H1 (cell line): ENCODE measurements around the gene RUSF1. TPM values are rescaled to one million over a fixed set of nuclear protein-coding genes. Genes with fewer than 3 reads are reported as not detected.
A peak's percentile ranks its signal among the peaks of the same experiment; 100 is the strongest.

Experiments used
- CTCF ChIA-PET: fragments of 300-600 bp; sonication (Branson Sonifier 250); formaldehyde crosslinking; loops from one replicate; lab custom pipeline; 2021; ENCODE audit not compliant: partially characterized antibody; lab: Charles Lee
- POLR2A ChIA-PET: fragments of 300-600 bp; sonication (Branson Sonifier 250); formaldehyde crosslinking; loops from one replicate; lab custom pipeline; 2021; ENCODE audit warnings: inconsistent platforms; ENCODE audit not compliant: partially characterized antibody; lab: Charles Lee
- DNase-seq, 2 experiments: peaks; one replicate each; pipeline versions ENCODE4 v3.0.0 to v3.0.0-alpha.2; 2010 to 2022; ENCODE audit warnings: low spot score in 2 of 2, low read depth in 1 of 2, mixed read lengths in 1 of 2
- FAIRE-seq: peaks from 2 replicates; lab custom pipeline; 2011; peaks lifted over from hg19 to GRCh38; lab: Jason Lieb, UNC
- H2AFZ ChIP-seq: 2 replicates; pipeline ENCODE4 v1.8.1; 2012; ENCODE audit warnings: low read length, inconsistent platforms
- H2AK5ac ChIP-seq: 2 replicates; pipeline ENCODE4 v1.6.1; 2013; ENCODE audit warnings: low read depth, low read length
- H2BK120ac ChIP-seq: replicated peaks from 2 replicates; pipeline ENCODE3; 2013; ENCODE audit warnings: low read depth, low read length, inconsistent platforms
- H2BK12ac ChIP-seq: 2 replicates; pipeline ENCODE4 v1.6.1; 2013; ENCODE audit warnings: low read depth, low read length
- H2BK15ac ChIP-seq: 2 replicates; pipeline ENCODE4 v1.6.1; 2013; ENCODE audit warnings: low read length
- H2BK20ac ChIP-seq: 2 replicates; pipeline ENCODE4 v1.6.1; 2013; ENCODE audit warnings: low read length
- H2BK5ac ChIP-seq: 2 replicates; pipeline ENCODE4 v1.6.1; 2013; ENCODE audit warnings: low read depth, low read length
- H3K14ac ChIP-seq: 2 replicates; pipeline ENCODE4 v1.6.1; 2013; ENCODE audit warnings: inconsistent platforms; ENCODE audit not compliant: insufficient read length
- H3K18ac ChIP-seq: 2 replicates; pipeline ENCODE4 v1.6.1; 2013; ENCODE audit warnings: low read length; ENCODE audit errors: extremely low read depth
- H3K23ac ChIP-seq: 2 replicates; pipeline ENCODE4 v1.6.1; 2013; ENCODE audit warnings: inconsistent platforms; ENCODE audit not compliant: insufficient read length
- H3K23me2 ChIP-seq: 2 replicates; pipeline ENCODE4 v1.6.1; 2013; ENCODE audit warnings: low read depth, low read length
- H3K27ac ChIP-seq: 2 replicates; pipeline ENCODE4 v1.6.1; 2011; ENCODE audit warnings: low read depth, low read length, inconsistent platforms
- H3K27me3 ChIP-seq, 4 experiments: replicated peaks in 1 of 4; 1 replicate in 1 of 4; 2 replicates in 3 of 4; pipeline versions ENCODE4 v1.6.1 to v1.8.1; 2011 to 2013; ENCODE audit warnings: low read length in 3 of 4, mild to moderate bottlenecking in 3 of 4, inconsistent platforms in 2 of 4, mixed read lengths in 2 of 4, moderate library complexity in 1 of 4; ENCODE audit not compliant: control insufficient read depth in 3 of 4, insufficient read depth in 3 of 4; ENCODE audit errors: extremely low read depth in 1 of 4
- H3K36me3 ChIP-seq, 4 experiments: 2 replicates each; pipeline versions ENCODE4 v1.6.1 to v1.8.1; 2011 to 2013; ENCODE audit warnings: mild to moderate bottlenecking in 4 of 4, low read length in 3 of 4, moderate library complexity in 2 of 4, control low read depth in 1 of 4, inconsistent platforms in 1 of 4; ENCODE audit not compliant: insufficient read depth in 4 of 4, control insufficient read depth in 2 of 4
- H3K4ac ChIP-seq: replicated peaks from 2 replicates; pipeline ENCODE3; 2013; ENCODE audit warnings: low read length, low read depth, mixed read lengths, inconsistent platforms; ENCODE audit not compliant: insufficient read length
- H3K4me1 ChIP-seq, 4 experiments: replicated peaks in 1 of 4; 1 replicate in 1 of 4; 2 replicates in 3 of 4; pipeline versions ENCODE4 v1.6.1 to v1.8.1; 2011 to 2013; ENCODE audit warnings: low read length in 3 of 4, inconsistent platforms in 2 of 4, mixed read lengths in 1 of 4; ENCODE audit not compliant: insufficient read depth in 4 of 4, control insufficient read depth in 3 of 4
- H3K4me2 ChIP-seq, 2 experiments: 2 replicates each; pipeline versions ENCODE4 v1.6.1 to v1.8.1; 2011 to 2013; ENCODE audit warnings: low read depth in 2 of 2, low read length in 2 of 2, control low read depth in 1 of 2, inconsistent platforms in 1 of 2, mild to moderate bottlenecking in 1 of 2; ENCODE audit not compliant: insufficient read depth in 1 of 2
- H3K4me3 ChIP-seq, 4 experiments: fragments of 200-600, 300-600 bp in 1 of 4; sonication (generic), shearing (Covaris generic), sonication (Bioruptor Twin) in 1 of 4; 2 replicates each; pipeline versions ENCODE4 v1.5.1 to v1.8.1; 2011 to 2016; ENCODE audit warnings: low read length in 4 of 4, low read depth in 3 of 4, control low read depth in 2 of 4, inconsistent platforms in 2 of 4, mild to moderate bottlenecking in 2 of 4, mixed read lengths in 1 of 4, moderate library complexity in 1 of 4; ENCODE audit not compliant: insufficient read depth in 2 of 4; ENCODE audit errors: extremely low read depth in 1 of 4
- H3K56ac ChIP-seq: replicated peaks from 2 replicates; pipeline ENCODE3; 2013; ENCODE audit warnings: low read depth, mild to moderate bottlenecking, mixed read lengths, low read length, inconsistent platforms; ENCODE audit not compliant: insufficient read length
- H3K79me1 ChIP-seq: 2 replicates; pipeline ENCODE4 v1.6.1; 2013; ENCODE audit warnings: low read depth, low read length, control low read depth
- H3K79me2 ChIP-seq, 2 experiments: 2 replicates each; pipeline versions ENCODE4 v1.6.1 to v1.8.1; 2012 to 2013; ENCODE audit warnings: low read length in 2 of 2, mild to moderate bottlenecking in 2 of 2, inconsistent platforms in 1 of 2; ENCODE audit not compliant: insufficient read depth in 2 of 2, control insufficient read depth in 1 of 2
- H3K9ac ChIP-seq, 4 experiments: replicated peaks in 1 of 4; 1 replicate in 1 of 4; 2 replicates in 3 of 4; pipeline versions ENCODE4 v1.6.1 to v1.8.1; 2011 to 2013; ENCODE audit warnings: low read depth in 3 of 4, low read length in 3 of 4, control low read depth in 2 of 4, mild to moderate bottlenecking in 2 of 4, moderate library complexity in 2 of 4, inconsistent platforms in 1 of 4; ENCODE audit errors: extremely low read depth in 1 of 4
- H3K9me3 ChIP-seq, 2 experiments: 2 replicates each; pipeline versions ENCODE4 v1.6.1 to v1.8.1; 2012 to 2013; ENCODE audit warnings: mild to moderate bottlenecking in 2 of 2, moderate library complexity in 2 of 2, control low read depth in 1 of 2, inconsistent platforms in 1 of 2, low read depth in 1 of 2, low read length in 1 of 2, mixed read lengths in 1 of 2; ENCODE audit not compliant: insufficient read depth in 2 of 2
- H4K20me1 ChIP-seq, 2 experiments: replicated peaks in 1 of 2; 2 replicates each; pipeline versions ENCODE3 to v1.8.1; 2011 to 2013; ENCODE audit warnings: inconsistent platforms in 2 of 2, low read length in 2 of 2, mild to moderate bottlenecking in 1 of 2; ENCODE audit not compliant: insufficient read depth in 2 of 2, control insufficient read depth in 1 of 2
- H4K5ac ChIP-seq: 2 replicates; pipeline ENCODE4 v1.6.1; 2013; ENCODE audit warnings: low read length, low read depth, mixed read lengths, inconsistent platforms; ENCODE audit not compliant: insufficient read length
- H4K8ac ChIP-seq: 2 replicates; pipeline ENCODE4 v1.8.0; 2013; ENCODE audit warnings: mild to moderate bottlenecking, moderate library complexity, low read length, inconsistent platforms; ENCODE audit not compliant: insufficient read depth; ENCODE audit errors: extremely low read depth
- H4K91ac ChIP-seq: replicated peaks from 2 replicates; pipeline ENCODE3; 2013; ENCODE audit warnings: low read length, mixed read lengths, inconsistent platforms; ENCODE audit not compliant: insufficient read length
- CREB1 ChIP-seq: IDR thresholded peaks from 2 replicates; pipeline ENCODE4 v1.6.1; 2012; ENCODE audit warnings: inconsistent platforms
- GABPA ChIP-seq: IDR thresholded peaks from 2 replicates; pipeline ENCODE4 v1.6.1; 2011; ENCODE audit warnings: mild to moderate bottlenecking, low read length, moderate library complexity, borderline replicate concordance; ENCODE audit not compliant: insufficient read depth
- HDAC6 ChIP-seq: IDR thresholded peaks from one replicate; pipeline ENCODE4 v1.7.1; 2012; ENCODE audit warnings: low read depth, mild to moderate bottlenecking, inconsistent platforms, low read length, moderate library complexity
- KDM4A ChIP-seq: IDR thresholded peaks from one replicate; pipeline ENCODE4 v1.7.1; 2012; ENCODE audit warnings: low read depth, mild to moderate bottlenecking, moderate library complexity, low read length, inconsistent platforms; ENCODE audit not compliant: severe bottlenecking
- MAFK ChIP-seq: IDR thresholded peaks from 2 replicates; pipeline ENCODE4 v1.6.1; 2012; ENCODE audit warnings: low read depth, mild to moderate bottlenecking, improper control_type of control experiment, low read length
- POU5F1 ChIP-seq: IDR thresholded peaks from 2 replicates; pipeline ENCODE4 v1.6.1; 2011; ENCODE audit warnings: low read depth, mild to moderate bottlenecking, low read length, moderate library complexity
- YY1 ChIP-seq: IDR thresholded peaks from 2 replicates; pipeline ENCODE4 v1.6.1; 2011; ENCODE audit warnings: low read depth, mild to moderate bottlenecking, low read length
- WGBS, 2 experiments: shearing (Covaris generic) in 1 of 2; methylation state at CpG; one replicate each; pipeline versions ENCODE4 v1.1.6 to v1.1.7; 2013 to 2015; ENCODE audit warnings: low lambda C conversion rate in 2 of 2, mixed read lengths in 2 of 2, inconsistent platforms in 1 of 2, low coverage in 1 of 2, missing lambda C conversion rate in 1 of 2; ENCODE audit not compliant: insufficient replicate concordance in 2 of 2, insufficient coverage in 1 of 2, insufficient read length in 1 of 2; ENCODE audit errors: extremely low coverage in 1 of 2, missing lambda C conversion rate in 1 of 2; 5-methylcytosine and 5-hydroxymethylcytosine counted together
- polyA plus RNA-seq, 7 experiments: library from polyadenylated mRNA; depleted of rRNA in 3 of 7; stranded (reverse) in 5 of 7; unstranded in 2 of 7; fragments of >200 nt in 5 of 7; fragments of 200-250 nt in 2 of 7; gene quantifications; 1 replicate in 5 of 7; 2 replicates in 1 of 7; 4 replicates in 1 of 7; pipeline versions ENCODE4 v1.2.1 to v1.2.3, GENCODE V29; 2011 to 2013; ENCODE audit warnings: missing spikeins in 2 of 7, mixed read lengths in 2 of 7
- total RNA-seq: library from RNA; stranded (reverse); fragmentation: NEBNext Ultra II Directional; extraction: Animal tissue kit (Norgen Biotek cat#: 25700); gene quantifications from 2 replicates; pipeline ENCODE4 v1.2.1, GENCODE V29; 2021

RUSF1 gene
- total and polyA plus RNA-seq, 2 of the 8 experiments (the other 6 are each of a cell fraction or from before 2014, with no cell fraction given), result 22.5 to 33.7 TPM

DNA sequence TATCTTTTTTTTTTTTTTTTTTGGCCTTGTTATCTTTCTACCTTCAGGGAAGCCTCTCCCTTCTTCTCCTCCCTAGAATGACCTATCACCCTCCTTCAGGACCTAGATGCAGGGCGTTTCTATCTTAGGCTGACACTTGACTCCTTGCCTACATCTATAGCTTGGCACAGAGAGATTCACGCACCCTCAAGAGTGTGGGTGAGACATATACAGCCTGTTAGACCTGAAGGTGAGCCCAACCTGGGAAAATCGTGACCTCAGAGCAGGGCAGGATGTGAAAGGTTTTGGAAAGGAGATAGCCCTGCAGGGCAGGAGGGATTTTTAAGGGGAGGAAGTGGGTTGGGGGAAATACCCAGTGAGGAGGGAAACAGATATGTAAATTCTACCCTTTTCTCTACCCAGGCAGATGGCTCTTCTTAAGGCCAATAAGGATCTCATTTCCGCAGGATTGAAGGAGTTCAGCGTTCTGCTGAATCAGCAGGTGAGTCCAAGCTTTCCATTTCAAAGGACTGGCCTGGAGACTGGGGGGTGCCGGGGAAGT, 19.6 kb upstream of the RUSF1 start, which contains the start of gene AHSP:
Gene AHSP, plus strand, starts transcription at position 167 of the 541 bp plus-strand sequence. Its CDS starts 240 bp downstream, at position 407.
- no peak within 1 kb of the TSS for H3K14ac ChIP-seq
- ChIA-PET CTCF (interaction anchor here (1.0 to 1.4 kb wide), 3 partner anchors 67 to 75 kb away, joined by 3 to 6 read pairs (median 5); no protein-coding TSS in a partner anchor), POLR2A (interaction anchor here (0.9 to 5.1 kb wide), 3 partner anchors 20 to 186 kb away, joined by 3 to 27 read pairs (median 7); partner anchors contain the start of gene RUSF1)
- H3K56ac ChIP-seq, result no peak within 1 kb of the TSS
- H3K23me2 ChIP-seq, result peaks cover 9% of the 10 kb centered on the region; the same call in 1 of the 2 replicates
- H3K4me3 ChIP-seq, result peak within 1 kb of the TSS; percentile 44 to 74 (median 60); a peak in 6 of 8 replicates
- H4K20me1 ChIP-seq, result no peaks in the 10 kb centered on the region
- no peak within 1 kb of the TSS; the same call in 1 of the 2 replicates for H2BK15ac ChIP-seq
- WGBS, 2 experiments, result 45% methylated on average over 6 of the region's 6 CpGs; no CpG with 5 or more reads in 1 of the 2 experiments
- no peak for TF ChIP-seq GABPA
- no peak for TF ChIP-seq CREB1
- no peak for TF ChIP-seq YY1
- peak; percentile 86 for TF ChIP-seq MAFK
- TF ChIP-seq POU5F1, result no peak
- TF ChIP-seq HDAC6, result no peak
- TF ChIP-seq KDM4A, result no peak
- TF ChIP-seq, all 59 proteins: peak for 1
- DNase-seq, result no peak
- Histone ChIP-seq H4K8ac (no peak within 1 kb of the TSS), H3K79me2 (no peaks in the 10 kb centered on the region), H3K36me3 (no peaks in the 10 kb centered on the region), H3K4me1 (peaks cover 6 to 14% (median 8%) of the 10 kb centered on the region in 4 experiments), H2AFZ (peak within 1 kb of the TSS; percentile 85), H3K9ac (peak within 1 kb of the TSS in 1 of 4 experiments; percentile 34; a peak in 1 of 7 replicates), H2BK12ac (no peak within 1 kb of the TSS; the same call in 1 of the 2 replicates), H4K5ac (no peak within 1 kb of the TSS), H2AK5ac (no peak within 1 kb of the TSS), H2BK20ac (peak within 1 kb of the TSS; percentile 5; the same call in 1 of the 2 replicates), H3K23ac (no peak within 1 kb of the TSS), H4K91ac (no peak within 1 kb of the TSS), H3K4me2 (peak within 1 kb of the TSS; percentile 73 to 75), H3K27me3 (peaks cover 5 to 31% (median 25%) of the 10 kb centered on the region in 4 experiments), H3K4ac (no peak within 1 kb of the TSS), H2BK120ac (no peak within 1 kb of the TSS), H3K27ac (no peak within 1 kb of the TSS), H3K18ac (peak within 1 kb of the TSS; percentile 55; the same call in 1 of the 2 replicates), H3K9me3 (no peaks in the 10 kb centered on the region), H3K79me1 (no peaks in the 10 kb centered on the region), H2BK5ac (peak within 1 kb of the TSS; percentile 32; the same call in 1 of the 2 replicates)
- no peak for FAIRE-seq
